PFSK-1 (cell line): ENCODE data around the gene SEMA4G.

ENCODE experiments used
- POLR2AphosphoS5 ChIP-seq: IDR thresholded peaks from 2 replicates; pipeline ENCODE4 v1.6.1; 2012; ENCODE audit warnings: low read depth, mild to moderate bottlenecking, control low read depth, low read length, moderate library complexity
- SIN3A ChIP-seq: IDR thresholded peaks from 2 replicates; pipeline ENCODE4 v1.6.1; 2012; ENCODE audit warnings: mild to moderate bottlenecking, low read length, moderate library complexity, borderline replicate concordance; ENCODE audit not compliant: insufficient read depth
- TAF1 ChIP-seq: IDR thresholded peaks from 2 replicates; pipeline ENCODE4 v1.6.1; 2012; ENCODE audit warnings: low read length, control low read depth, borderline replicate concordance; ENCODE audit not compliant: insufficient read depth
- TF ChIP-seq, protein P1 (sequence below), 2 experiments: IDR thresholded peaks; 2 replicates each; pipeline versions ENCODE4 v1.6.1 to v1.8.0; 2011 to 2012; ENCODE audit warnings: low read depth in 2 of 2, low read length in 2 of 2, control low read depth in 1 of 2, inconsistent platforms in 1 of 2, mild to moderate bottlenecking in 1 of 2, moderate library complexity in 1 of 2; ENCODE audit not compliant: insufficient read depth in 1 of 2

DNA sequence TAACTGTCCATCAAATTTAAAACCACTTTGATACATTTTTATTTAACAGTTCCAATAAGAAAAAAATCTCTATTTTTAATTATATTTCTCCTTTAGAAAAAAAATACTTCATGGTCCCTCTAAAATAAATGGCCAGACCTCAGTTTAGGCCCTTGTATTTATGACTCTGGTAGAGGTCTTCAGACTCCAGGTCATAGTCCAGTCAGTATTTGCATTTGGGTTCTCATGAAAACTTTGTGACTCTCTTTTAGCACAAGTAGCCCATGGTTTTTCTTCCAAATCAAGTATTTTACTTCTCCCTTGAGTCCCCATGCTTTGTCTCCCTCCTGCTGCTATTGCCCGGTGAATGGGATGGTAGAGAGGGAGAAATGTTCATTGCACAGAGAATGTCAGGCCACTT lies 5.5 kb upstream of the SEMA4G start:
- TF ChIP-seq, protein P1, sequence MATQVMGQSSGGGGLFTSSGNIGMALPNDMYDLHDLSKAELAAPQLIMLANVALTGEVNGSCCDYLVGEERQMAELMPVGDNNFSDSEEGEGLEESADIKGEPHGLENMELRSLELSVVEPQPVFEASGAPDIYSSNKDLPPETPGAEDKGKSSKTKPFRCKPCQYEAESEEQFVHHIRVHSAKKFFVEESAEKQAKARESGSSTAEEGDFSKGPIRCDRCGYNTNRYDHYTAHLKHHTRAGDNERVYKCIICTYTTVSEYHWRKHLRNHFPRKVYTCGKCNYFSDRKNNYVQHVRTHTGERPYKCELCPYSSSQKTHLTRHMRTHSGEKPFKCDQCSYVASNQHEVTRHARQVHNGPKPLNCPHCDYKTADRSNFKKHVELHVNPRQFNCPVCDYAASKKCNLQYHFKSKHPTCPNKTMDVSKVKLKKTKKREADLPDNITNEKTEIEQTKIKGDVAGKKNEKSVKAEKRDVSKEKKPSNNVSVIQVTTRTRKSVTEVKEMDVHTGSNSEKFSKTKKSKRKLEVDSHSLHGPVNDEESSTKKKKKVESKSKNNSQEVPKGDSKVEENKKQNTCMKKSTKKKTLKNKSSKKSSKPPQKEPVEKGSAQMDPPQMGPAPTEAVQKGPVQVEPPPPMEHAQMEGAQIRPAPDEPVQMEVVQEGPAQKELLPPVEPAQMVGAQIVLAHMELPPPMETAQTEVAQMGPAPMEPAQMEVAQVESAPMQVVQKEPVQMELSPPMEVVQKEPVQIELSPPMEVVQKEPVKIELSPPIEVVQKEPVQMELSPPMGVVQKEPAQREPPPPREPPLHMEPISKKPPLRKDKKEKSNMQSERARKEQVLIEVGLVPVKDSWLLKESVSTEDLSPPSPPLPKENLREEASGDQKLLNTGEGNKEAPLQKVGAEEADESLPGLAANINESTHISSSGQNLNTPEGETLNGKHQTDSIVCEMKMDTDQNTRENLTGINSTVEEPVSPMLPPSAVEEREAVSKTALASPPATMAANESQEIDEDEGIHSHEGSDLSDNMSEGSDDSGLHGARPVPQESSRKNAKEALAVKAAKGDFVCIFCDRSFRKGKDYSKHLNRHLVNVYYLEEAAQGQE (IDR thresholded peaks at IDR 0.05; ENCODE audit: insufficient read depth in 1 of 2, low read depth in 2 of 2, low read length in 2 of 2): no peak
- TF ChIP-seq POLR2AphosphoS5 (no peak), SIN3A (no peak), TAF1 (no peak)
